NCI-H2107 (cell line): ENCODE measurements around the gene ACVR1C.

Source experiments
- DNase-seq: peaks from one replicate; lab custom pipeline; 2025; lab: John Stamatoyannopoulos, UW

Gene ACVR1C

DNA sequence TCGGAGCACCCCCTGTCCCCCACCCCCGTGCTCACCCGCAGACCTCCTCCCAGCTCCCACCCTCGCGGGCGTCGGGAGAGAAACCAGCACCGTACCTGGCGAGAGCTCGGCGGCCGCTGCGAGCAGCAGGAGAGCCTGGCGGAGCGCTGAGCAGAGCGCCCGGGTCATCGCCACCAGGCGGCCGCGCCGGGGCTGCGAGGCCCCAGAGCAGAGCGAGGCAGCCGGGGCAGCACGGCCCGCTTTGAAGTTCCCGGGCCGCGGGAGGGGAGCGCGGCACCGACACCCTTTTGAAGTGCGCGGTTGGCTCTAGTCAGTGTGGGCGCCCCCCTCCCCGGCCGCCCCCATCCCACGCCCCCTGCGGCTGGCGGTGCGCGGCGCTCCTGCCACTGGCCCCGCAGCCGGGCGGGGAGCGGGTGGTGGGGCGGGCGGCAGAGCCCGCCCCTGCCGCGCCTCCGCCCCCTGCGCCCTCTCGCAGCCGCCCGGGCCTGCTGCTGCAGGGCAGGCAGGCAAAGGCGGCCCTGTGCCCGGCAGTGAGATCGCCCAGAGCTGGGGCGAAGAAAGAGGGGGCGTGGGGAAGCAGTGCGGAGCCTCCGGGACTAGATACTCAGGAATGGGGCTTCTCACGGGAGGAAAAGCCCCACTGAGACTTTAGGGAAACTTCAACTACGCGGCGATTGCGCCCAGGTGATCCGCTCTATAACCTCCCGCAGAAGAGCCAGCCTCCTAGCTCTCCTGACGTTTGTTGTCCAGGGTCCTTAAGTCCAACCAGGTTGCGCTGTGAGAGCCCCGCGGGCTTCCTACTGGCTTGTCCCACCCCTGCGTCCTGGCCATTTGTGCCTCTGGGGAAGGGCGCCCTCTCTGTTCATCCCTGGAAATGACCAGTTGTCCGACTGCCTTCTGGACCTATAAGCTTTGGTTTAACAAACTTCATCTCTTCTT is at the start of gene ACVR1C:
ACVR1C (minus strand) TSS at position 388 of the 939 bp plus-strand sequence; CDS start at position 168, 220 bp downstream.
- DNase-seq, result no peak

DNA sequence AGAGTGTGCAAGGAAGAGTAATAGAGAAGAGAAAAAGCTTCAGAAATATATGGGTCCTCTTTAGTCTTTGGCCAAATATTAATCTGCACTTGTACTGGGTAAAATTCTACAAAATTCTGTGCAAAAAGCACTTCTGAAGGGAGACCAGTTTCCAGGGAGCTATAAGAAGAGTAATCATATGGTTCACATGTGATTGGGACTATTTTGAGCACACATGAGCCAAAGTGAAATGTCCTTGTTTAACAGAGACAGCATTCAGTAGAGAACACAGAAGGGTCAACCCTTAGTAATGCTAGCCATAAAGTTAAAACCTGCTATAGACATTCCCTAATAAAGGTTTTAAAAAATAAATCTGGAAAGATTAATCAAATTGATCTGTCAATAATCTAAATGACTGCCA is 49.3 kb upstream of the ACVR1C start:
- DNase-seq, result no peak

DNA sequence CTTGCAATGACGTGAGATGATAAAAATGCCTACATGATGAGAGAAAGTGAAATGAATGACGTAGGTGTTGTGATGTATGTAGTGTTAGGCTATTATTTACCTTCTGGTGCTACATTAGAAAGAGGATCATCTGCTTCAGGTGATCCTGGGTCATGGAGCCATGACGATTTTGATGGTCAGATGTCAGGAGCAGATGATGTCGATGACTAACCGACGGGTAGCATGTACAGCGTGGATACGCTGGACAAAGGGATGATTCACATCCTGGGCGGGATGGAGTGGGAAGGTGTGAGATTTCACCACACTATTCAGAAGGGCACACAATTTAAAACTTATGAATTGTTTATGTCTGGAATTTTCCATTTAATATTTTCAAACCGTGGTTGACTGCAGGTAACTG is 43.5 kb upstream of the ACVR1C start:
- DNase-seq, result no peak

DNA sequence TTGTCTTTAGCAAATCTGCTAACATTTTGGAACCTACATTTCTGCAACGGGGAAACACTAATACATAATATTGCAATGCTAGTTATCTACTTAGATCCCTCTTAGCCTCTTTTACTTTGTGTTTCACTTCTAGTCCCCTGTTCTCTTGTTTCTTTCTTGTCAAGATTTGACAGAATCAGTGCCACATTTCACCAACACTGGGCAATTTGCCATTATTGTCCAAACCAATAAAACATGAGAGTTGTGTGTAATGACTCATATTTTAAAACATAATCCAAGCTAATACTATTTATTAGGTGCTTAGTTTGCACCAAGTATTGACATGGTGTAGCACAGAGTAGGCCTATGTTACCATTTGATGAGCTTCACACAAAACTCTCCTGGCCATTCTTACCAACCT is 33.7 kb upstream of the ACVR1C start:
- no peak for DNase-seq

DNA sequence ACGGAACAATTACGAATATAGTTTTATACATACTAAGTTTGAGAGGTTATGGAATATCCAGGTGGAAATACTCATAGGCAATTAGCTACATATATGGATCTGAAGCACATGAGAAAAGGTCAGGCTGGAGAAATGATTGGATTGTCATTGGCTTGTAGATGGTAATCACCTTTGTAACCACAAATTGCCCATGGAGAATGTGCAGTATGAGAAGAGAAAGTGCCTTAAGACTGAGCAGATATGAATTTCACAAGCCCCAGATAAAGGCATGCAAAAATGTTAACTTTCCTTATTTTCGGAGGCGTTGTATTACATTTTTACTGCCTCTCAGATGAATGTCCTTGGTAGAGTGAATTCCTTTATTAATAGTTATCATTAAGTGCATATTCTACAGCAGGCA is 33.1 kb upstream of the ACVR1C start:
- DNase-seq, result no peak

DNA sequence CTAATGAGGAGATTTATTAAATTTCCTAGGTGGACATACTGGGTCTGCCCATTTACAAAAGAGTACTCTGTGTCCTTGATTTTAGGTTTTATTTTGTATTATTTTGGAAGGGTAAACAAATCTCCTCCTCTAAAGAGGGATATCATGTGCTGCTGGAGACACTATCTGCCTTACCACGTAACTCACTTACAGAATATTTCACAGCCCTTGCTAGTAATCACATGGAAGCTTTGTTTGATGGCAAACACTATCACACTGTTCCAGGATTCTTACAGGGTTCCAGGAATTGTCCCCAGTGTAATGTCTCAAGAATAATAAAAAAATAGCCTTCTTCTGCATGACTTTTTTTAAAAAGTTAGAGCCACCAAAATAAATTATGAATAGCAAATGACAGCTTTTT is 29.2 kb upstream of the ACVR1C start:
- DNase-seq, result no peak

DNA sequence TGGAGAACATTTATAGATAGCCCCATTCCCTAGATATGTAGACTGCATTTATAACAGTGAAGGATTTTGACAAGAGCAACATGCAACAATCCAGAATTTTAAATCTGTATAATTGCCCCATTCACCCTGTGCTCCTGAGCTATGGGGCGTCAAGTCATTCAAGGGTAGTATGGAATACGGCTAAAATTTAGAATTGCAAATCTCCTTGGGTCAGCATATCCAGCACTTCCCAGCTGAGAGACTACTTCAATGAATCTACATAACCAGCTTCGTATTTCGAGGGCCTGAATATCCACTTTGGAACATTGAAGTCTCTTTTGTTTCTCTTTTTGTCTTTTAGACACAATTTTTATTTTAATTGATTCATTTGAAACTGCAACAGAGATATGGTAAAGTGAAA is 28.4 kb upstream of the ACVR1C start:
- DNase-seq, result no peak

DNA sequence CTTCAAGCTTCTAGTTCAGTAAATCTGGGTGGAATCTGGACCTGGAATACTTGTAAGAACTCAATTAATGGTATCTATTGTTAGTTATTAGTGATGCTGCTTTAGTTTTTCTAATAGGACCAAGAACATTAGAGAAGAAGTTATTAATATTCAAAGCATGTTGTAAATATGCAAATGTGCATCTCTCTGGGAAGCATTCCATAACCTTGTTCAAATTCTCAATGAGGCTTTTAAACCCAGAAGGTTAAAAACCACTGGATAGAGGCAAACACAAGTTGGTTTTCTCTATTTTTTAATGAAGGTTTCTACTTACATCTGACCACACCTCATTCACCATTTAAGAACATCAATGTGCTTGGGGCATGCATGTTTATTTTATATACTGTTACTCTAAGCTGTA is 16.1 kb upstream of the ACVR1C start:
- no peak for DNase-seq

DNA sequence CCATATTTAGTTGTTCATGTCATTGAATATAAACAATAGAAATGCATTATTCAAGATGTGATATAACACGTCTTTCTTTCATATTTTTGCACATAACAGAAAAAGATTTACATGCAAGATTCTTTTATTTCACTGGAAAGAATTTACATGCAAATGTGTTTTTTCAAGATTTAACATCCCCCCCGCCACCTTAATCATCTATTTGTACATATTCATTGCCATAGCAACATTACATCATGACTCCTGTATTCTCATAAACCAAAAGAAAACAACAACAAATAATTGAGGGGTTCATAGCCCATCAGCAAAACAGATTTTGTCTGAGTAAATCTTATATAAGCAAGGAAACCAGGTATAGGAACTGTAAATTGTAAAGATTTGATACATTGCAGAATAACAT is 3.2 kb upstream of the ACVR1C start:
- DNase-seq, result no peak

DNA sequence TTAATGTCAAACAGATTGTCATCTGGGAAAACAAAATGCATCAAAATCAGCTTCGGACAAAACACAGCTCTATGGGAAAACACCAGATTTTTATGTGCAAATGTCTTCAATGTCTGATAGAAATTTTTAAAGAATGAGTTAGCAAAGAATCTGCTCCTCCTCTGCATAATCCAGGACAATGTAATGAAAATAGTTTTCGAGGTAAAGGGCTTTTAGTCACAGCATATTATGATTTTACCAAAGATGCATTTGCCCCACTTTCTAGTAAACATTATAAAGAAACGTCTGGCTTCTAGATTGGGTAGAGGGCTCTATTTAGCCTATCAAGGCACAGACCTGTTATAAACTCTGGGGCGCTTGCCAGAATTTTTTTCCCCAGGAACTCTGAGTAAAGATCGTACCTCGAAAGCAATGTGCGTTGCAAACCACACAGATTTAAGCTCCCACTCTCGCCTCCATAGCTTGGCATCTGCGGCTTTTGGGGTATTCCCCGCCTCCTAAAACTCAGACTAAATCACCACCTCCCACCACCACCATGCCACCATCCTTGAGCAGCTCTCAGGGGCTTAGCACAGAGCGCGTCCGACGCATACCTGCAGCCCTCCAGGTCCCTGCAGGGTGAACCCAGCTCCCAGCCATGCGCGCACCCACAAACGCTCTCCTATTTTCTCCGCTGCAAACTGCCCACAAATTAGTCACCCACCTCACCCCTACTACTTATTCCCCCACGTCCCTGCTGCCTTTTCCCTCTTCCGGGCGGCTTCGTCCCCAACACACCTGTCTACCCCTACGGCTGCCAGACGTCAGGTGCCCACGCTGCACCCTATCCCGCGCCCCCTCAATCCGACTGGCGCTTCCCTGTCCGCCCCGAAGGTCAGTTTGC is 829 bp downstream of the ACVR1C start:
- no peak for DNase-seq

DNA sequence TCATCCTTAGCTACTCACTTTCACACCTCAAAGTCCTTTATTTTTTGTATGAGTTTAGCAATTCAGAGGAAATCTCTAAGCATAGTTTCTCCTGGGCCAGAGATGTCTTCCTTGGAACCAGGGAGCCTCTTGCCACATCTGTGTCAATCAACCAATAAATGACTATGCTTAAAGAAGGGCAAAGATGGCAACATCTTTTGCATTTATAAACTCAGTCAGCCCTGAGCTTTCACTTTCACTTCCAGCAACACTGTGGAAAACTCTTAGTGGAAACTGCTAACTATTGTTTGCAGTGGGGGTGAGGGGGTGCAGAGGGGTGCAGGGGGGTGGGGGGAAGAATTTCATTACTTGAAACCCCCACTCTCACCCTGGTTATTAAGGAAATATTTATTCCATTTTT is 3.4 kb downstream of the ACVR1C start:
- DNase-seq, result no peak

DNA sequence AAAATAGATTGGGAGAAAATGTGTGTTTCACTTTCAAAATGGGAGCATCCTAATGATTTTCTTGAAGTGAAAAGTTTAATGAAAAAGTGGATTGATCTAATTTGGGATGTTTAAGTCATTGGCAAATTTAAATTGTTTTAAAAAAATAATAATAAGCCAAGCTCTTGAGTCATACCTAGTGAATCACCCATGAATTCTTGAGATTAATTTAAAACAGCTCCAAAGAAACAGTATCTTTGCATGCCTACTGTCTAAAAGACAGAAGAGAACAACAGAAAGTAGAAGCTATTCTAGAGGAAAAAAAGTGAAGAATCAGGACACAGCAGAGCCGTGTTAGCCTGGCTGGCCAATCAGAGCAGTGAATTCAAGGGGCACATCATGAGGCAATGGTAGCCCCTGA is 7.7 kb downstream of the ACVR1C start:
- no peak for DNase-seq

DNA sequence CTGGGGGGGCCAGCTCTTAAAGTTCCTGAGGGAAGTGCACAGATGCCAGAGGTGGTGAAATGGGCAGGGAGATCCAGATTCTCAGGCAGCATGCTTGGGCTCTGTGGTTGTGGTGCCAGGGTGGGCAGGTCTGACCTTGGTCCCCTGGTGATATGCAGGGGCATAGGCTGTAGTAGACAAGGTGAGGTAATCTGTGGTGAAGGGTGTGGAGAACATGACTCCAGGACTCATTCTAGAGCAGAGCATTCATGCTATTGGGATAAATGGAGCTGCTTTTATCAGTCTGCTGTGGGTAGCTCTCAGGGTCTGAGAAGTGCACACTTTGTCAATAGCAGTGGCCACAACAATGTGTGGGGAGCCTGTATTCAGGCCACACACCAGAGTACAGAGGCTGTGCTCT is 16.9 kb downstream of the ACVR1C start:
- DNase-seq, result no peak

DNA sequence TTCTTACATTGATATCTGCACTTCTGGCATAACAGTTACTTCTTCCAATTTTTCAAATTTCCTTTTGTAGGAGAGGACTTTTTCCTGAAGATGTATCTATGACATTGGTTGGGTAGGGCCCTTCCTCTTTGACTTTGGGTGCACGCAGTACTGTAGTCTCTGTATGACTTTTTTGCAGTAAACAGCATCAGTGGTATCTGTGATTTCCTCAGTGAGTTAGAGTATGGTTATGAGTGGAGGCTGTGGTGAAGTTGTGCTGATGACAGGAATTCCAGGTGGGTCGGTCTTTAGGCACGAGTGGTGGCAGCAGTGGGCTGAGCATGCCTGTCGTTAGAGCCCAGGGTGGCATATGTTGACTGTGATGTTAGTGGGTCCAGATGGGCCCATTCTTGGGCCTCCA is 17.6 kb downstream of the ACVR1C start:
- DNase-seq, result no peak

DNA sequence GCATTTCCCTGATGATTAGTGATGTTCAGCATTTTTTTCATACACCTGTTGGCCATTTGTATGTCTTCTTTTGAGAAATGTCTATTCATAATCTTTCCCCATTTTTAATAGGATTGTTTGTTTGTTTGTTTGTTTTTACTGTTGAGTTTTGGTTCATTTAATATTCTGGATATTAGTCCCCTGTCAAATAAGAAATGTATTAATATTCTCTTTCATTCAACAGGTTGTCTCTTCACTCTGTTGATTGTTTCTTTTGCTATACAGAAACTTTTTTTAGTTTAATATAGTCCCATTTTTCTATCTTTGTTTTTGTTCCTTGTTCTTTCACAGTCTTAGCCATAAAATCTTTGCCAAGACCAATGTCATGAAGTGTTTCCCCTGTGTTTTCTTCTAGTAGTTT is 22.1 kb downstream of the ACVR1C start:
- no peak for DNase-seq

DNA sequence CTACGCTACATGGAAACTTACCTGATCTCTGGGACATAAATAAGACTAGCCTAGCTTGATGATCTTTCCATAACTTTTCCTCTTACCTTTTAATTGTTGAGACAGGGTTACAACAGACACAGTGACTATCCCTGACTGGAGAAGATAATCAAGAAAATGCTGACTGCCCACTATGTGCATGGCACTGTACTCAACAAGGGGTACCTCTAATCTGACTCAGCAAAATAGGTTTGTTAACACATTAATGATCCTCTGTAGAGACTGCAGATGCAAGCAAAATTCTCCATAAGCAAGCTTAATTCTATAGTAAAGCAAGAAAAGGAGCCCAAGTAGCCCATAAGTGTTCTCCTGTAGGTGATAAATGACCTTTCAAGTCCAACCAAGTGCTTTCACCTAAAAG is 25.5 kb downstream of the ACVR1C start:
- DNase-seq, result no peak

DNA sequence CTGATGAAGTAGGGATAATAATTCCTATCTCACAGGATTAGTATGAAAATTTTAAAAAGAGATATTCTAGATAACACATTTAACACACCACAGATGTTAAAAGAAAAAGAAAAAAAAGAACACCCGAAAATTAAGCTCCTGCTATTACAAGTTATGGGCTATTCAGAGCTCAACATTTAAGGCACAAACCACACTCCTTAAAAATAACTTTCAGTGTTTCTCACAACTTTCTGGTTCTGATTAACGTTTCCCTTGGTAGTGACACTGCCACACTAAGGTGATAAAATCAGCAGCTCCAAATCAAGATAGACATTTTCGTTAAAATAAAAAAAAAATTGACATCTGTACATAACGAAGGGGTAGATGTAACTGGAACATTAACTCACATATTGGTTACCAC is 26.9 kb downstream of the ACVR1C start:
- no peak for DNase-seq

DNA sequence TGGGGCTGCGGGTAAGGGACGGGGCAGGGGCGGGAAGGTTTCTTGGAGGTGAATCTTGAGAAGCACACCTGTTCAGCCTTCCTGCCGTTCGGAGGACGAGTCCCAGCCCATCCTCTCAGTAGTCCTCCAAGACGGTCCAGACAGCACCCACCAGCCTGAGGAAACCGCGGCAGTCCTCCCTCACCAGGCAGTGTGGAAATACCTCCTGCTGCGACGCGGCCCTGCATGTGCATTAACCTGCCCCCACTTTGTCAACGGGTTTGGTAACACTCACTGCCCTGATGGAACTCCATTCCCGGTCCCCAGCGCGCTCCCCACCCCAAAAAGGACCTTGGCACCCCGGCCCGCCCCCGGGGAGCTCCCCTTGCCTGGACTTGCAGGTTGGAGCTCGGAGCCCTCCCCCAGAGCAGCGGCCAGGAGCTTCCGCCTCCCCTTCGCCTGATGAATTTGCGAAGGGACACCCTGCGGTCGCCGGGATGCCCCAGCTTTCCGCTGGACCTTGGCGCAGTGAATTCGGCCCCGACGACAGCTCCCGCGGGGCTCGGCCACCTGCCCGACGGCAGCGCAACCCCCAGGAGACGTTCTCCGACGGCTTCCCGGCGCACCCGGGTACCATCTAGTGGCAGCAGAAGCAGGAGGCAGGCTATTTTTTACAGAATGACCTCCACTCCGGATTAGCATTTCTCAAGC is 31.5 kb downstream of the ACVR1C start:
- DNase-seq, result no peak

DNA sequence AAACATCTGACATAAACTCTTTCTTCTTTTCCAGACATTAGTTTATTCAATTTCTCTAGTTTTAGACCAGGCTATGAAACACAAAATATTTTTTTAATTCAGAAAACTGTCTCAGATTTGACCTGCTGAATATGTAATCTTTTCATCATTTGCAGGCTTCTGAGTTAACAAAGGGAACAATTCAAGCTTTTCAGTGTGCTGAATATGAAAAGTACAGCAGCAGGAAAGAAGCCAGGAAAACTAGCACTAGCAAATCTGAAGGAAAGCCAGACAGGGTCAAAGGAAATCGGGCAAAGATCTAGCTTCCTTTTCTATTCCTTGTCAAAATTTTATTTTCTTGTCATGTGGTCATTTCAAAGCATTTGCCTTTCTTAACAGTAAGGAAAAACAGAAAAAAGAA is 35.3 kb downstream of the ACVR1C start:
- DNase-seq, result no peak

DNA sequence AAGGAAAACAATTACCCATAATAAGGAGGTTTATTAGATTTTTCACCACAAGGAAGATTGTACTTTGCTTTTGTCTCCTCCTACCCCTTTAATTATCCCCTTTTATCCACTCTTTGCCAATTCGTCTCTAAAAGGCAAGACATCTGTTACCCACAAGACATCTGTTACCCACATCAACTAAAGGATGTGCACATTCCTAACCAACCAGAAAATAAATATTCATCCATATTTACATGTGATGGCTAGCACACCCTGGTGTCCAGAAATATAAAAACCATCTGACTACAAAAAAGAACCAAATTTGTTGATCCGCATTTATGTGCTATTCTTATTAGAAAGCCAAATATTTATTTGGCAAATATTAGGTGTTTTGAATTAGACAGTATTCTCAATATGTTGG is 35.7 kb downstream of the ACVR1C start:
- no peak for DNase-seq

DNA sequence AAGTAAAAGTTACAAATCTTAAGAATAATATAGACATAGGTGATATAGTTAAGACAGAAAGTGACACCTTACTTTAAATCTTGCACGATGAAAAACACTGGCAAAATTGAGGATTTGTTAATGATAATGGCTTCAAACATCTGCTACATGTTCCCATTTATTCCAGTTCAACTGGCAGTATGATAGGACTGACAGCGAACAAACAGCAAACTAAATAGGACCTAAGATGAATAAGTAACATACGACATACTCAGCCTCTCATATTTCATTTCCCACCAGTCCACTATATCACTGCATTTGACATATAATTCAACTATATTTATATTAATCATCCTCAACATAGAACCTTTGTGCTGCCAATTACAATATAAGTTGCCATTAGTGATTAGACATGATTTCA is 36.3 kb downstream of the ACVR1C start:
- no peak for DNase-seq

DNA sequence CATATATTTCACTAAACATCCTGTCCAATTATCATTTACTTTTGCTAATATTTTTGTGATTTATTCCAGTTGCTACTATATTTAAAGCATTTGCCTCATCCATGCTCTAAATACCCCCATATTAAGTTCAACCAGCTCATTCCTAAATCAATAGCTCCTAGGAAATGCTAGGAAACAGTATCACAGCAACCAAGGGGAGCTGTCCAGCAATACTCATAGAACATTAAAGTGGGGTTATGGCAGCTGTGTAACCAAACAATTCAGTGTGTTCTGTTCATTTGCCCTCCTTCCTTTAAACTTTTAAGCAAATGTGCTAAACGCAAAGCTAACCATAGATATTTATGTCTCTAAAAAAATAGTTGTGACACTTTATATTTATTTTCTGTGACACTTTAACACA is 41.1 kb downstream of the ACVR1C start:
- no peak for DNase-seq

DNA sequence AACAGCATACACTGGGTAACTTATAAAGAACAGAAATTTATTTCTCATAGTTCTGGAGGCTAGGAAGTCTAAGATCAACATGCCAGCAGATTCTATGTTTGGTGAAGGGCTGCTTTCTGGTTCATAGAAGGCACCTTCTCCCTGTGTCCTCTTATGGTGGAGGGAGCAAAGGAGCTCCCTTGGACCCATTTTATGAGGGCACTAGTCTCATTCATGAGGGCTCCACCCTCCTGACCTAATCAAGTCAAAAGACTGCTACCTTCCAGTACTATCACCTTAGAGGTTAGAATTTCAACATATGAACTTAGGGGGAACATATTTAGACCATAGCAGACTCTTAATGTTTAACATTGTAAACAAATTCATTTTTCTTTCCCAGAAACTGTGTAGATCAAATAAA is 54.5 kb downstream of the ACVR1C start:
- no peak for DNase-seq
